GM18502 (cell line): Measurements from ENCODE around the gene HELB.
"Not testable (repeated sequence)": the region's sequence is repeated elsewhere in the genome, so short reads cannot be mapped to it uniquely, and the experiment has no call there.

Experiments
- ATAC-seq: cut with Tn5 transposase; IDR thresholded peaks from one replicate; pipeline ENCODE4 v1.9.1; 2021; ENCODE audit warnings: mild to moderate bottlenecking; ENCODE audit not compliant: unreplicated experiment, poor library complexity

Gene HELB

DNA sequence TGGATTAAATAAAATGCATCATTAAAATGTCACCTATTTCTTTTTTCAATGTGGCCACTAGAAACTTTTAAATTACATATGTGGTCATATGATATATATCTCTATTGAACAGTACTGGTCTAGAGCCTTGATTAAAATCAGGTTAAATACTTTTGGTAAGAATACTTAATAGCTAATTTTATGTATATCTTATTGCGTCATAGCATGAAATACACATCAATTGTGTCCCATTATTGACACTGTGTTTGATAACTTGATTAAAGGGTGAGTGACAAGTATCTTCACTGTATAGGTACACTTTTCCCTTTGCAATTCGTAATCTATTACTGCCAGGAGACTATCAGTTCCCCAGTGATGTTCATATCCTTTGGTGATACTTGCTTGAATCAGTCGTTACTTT is 4.4 kb upstream of the HELB start:
- no peak for ATAC-seq

GRCh38 chr12:66302827-66303169 is 505 bp downstream of the HELB start:
- ATAC-seq: no peak

- not testable (repeated sequence) for ATAC-seq
Observed at GRCh38 chr12:66303316-66303804, 1.1 kb downstream of the HELB start.

DNA sequence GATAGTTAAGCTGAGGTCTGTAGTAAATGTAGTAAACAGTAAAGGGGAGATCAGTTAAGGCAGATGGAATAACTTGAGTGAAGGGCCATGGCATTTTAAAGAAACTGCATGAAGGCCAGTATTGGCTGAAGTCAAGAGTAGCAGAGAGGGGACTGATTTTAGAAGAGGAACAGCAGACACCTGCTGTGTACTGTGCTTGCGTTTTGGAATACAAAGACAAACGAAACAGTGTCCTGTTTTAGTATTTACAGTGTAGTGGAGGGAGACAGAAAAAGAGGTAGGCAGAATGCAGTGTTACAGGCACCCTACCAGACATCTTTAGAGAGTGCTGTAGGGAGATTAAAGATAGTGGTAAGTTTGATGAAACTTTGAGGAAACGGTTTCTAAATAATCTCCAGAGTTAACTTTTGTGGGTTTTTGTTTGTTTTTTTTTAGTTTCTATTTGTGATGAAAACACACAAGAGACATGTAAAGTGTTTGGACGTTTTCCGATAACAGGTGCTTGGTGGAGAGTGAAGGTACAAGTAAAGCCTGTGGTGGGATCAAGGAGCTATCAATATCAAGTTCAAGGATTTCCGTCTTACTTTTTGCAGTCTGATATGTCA is 2.1 kb downstream of the HELB start:
- no peak for ATAC-seq

DNA sequence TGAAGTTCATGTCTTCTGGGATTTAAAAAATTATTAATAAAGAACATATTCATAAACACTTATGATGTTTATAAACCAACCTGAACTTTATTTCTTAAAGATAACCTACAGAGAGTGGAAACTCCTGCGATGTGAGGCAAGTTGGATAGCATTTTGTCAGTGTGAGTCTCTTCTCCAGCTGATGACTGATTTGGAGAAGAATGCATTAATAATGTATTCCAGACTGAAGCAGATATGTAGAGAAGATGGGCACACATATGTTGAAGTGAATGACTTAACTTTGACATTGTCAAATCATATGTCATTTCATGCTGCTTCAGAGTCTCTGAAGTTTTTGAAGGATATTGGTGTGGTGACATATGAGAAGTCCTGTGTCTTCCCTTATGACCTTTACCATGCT is 7.3 kb downstream of the HELB start:
- ATAC-seq: no peak

GRCh38 chr12:66312189-66312588 is 9.9 kb downstream of the HELB start:
- ATAC-seq: no peak

GRCh38 chr12:66314278-66314677 is 12.0 kb downstream of the HELB start:
- no peak for ATAC-seq

GRCh38 chr12:66319266-66319954 is 17.1 kb downstream of the HELB start:
- no peak for ATAC-seq

- no peak for ATAC-seq
Observed at GRCh38 chr12:66320996-66321395, 18.7 kb downstream of the HELB start.

DNA sequence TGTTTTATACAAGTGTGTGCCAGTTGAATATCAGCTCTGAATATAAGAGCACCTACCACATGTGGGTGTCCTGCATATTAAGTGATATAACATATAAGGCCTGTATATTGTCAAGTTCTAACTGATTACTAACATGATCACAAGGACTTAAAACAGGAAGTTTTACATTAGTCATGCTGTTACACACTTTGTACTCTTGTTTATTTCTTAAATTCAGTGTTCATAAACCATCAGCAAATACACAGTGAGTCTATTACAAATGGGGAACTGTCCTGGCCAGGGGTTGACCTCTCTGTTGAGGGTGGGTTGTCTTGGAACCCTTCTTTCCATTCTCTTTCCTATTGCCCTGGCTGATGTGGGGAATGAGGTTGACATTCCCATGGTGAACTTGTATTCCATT is 19.1 kb downstream of the HELB start:
- no peak for ATAC-seq

DNA sequence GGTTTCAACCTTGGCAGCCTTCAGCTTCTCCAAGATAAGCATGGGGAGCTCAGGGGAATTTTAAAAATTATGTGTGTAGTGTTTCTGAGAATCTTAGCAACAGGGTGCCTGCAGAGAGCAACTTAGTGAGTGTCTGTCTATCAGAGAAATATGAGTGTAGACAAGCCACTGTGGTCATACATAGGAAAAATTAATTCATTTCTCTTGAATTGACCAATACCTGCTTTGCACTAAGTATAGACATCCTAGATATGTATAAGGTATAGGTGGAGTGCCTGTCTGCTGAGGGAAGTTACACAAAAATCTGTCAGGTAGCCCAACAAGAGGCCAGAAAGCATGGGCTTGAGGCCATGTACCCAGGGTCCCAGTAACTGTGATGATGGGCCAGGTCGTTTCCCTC is 20.7 kb downstream of the HELB start:
- no peak for ATAC-seq

DNA sequence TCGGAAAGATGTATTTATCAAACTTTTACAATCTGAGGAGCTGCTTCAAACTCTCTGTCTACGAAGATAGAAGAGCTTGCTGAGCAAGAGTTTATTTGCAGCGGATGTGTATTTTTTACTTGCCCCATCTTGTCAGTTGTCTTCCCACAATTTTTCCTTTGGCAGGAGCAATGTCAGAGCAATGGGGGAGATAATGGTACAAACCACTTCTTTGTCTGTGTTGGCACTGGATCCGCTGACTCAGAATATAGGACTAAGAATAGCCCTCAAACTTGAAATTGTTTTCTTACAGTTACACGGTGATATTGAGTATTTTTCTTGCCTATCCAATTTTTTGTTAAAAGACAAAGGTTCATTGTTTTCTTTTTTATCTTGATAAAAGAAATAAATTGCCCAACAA is 27.6 kb downstream of the HELB start:
- no peak for ATAC-seq

DNA sequence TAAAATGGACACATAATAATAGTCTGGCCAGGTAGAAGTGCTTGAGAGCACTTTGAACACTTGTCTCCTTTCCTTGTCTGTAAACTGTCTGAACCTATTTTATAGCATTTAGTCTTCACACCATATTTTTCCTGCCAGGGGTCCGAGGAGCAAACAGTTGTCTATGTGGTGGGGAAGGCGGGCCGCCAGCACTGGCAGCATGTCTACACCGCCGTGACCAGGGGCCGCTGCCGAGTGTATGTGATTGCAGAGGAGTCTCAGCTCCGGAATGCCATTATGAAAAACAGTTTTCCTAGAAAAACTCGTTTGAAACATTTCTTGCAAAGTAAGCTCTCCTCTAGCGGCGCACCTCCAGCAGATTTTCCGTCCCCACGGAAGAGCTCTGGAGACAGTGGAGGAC is 28.7 kb downstream of the HELB start:
- ATAC-seq: no peak

GRCh38 chr12:66331814-66332213 is 29.5 kb downstream of the HELB start:
- ATAC-seq: no peak

GRCh38 chr12:66335746-66336145 is 33.5 kb downstream of the HELB start:
- ATAC-seq: no peak

DNA sequence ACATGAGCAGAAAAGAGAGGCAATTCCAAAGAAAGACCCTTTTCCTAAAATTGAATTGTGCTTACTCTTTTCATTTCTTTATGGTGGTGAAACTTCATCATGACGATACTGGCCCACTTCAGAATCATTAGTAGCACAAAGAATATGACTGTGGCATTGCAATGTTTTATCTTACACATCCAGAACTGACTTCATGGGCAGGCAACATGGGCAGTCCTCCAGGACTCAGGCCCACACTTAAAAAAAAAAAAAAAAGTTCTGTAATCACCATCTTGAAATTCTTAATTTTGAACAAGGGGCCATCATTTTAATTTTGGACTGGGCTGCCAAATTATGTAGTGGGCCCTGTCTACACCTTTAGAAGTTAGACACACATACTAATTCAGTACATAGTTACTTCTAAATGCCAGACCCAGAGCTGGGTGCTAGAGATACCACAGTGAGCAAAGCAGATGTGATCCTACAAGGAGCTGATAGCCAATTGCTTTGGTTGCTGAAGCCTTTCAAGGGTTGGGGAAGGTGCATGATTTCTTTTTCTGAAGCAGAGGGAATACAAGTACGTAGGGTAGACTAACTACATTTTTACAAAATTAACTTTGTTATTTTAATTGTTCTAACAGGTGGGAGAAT is 35.2 kb downstream of the HELB start:
- no peak for ATAC-seq

- ATAC-seq: no peak
Observed at GRCh38 chr12:66340131-66340530, 37.8 kb downstream of the HELB start.

- no peak for ATAC-seq
Observed at GRCh38 chr12:66341126-66341525, 38.8 kb downstream of the HELB start.

GRCh38 chr12:66345212-66345611 is 42.9 kb downstream of the HELB start:
- ATAC-seq: no peak

GRCh38 chr12:66345956-66346355 is 43.7 kb downstream of the HELB start:
- ATAC-seq: no peak

DNA sequence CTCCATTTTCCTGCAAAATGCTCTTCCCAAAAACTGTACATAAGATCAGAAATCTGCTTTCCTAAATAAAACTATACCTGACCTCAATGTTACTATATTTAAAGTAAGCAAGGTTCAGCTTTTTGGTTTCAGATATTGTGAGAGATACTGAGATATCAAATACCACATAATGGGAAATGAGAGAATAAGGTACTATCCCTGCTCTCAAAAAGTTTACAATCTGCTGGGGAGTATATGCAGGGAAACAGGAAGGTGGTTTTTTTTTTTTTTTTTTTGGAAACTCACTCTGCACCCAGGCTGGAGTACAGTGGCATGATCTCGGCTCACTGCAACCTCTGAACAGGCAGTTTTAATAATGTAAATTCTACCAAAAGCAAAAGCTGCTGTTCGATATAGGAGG is 49.0 kb downstream of the HELB start:
- no peak for ATAC-seq

GRCh38 chr12:66352197-66352596 is 49.9 kb downstream of the HELB start:
- no peak for ATAC-seq
